Tongue (tissue), 2 donors: ENCODE data around the gene HACL1. TPM values are rescaled to one million over a fixed set of nuclear protein-coding genes. Genes with fewer than 3 reads are reported as not detected.
A peak's percentile ranks its signal among the peaks of the same experiment; 100 is the strongest.
"Not testable (repeated sequence)": the region's sequence is repeated elsewhere in the genome, so short reads cannot be mapped to it uniquely, and the experiment has no call there.

Source experiments
- DNase-seq: peaks from one replicate; pipeline ENCODE4 v3.0.0-alpha.2; 2015
- total RNA-seq: library from RNA; depleted of rRNA; stranded (reverse); fragments of >200 nt; gene quantifications from one replicate; pipeline ENCODE4 v1.2.3, GENCODE V29; 2014

The HACL1 gene
- total RNA-seq, 1 donor from 2014 or later, result 14.0 TPM

GRCh38 chr3:15629860-15630597, 28.7 kb upstream of the HACL1 start:
- DNase-seq, result peak; percentile 89

GRCh38 chr3:15628967-15629366, 27.6 kb upstream of the HACL1 start:
- DNase-seq, result no peak

- no peak for DNase-seq
These were observed 22.4 kb upstream of the HACL1 start for GRCh38 chr3:15623535-15624440.

GRCh38 chr3:15619659-15620464, 18.5 kb upstream of the HACL1 start:
- DNase-seq, result not testable (repeated sequence)

- no peak for DNase-seq
These were observed 14.7 kb upstream of the HACL1 start for GRCh38 chr3:15616053-15616452.

GRCh38 chr3:15614958-15615357, 13.6 kb upstream of the HACL1 start:
- DNase-seq, result no peak

- no peak for DNase-seq
These were observed 10.6 kb upstream of the HACL1 start for GRCh38 chr3:15612001-15612400.

- DNase-seq, result no peak
These were observed 9.6 kb upstream of the HACL1 start for GRCh38 chr3:15611018-15611417.

- no peak for DNase-seq
These were observed 8.9 kb upstream of the HACL1 start for GRCh38 chr3:15610082-15610759.

- DNase-seq, result no peak
These were observed 5.1 kb upstream of the HACL1 start for GRCh38 chr3:15606434-15606891.

GRCh38 chr3:15604584-15604983, 3.2 kb upstream of the HACL1 start:
- not testable (repeated sequence) for DNase-seq

GRCh38 chr3:15602816-15603215, 1.4 kb upstream of the HACL1 start:
- not testable (repeated sequence) for DNase-seq

- no peak for DNase-seq
These were observed 772 bp upstream of the HACL1 start for GRCh38 chr3:15602146-15602536.

GRCh38 chr3:15601046-15601398, 347 bp downstream of the HACL1 start:
- no peak for DNase-seq

GRCh38 chr3:15595955-15596354, 5.4 kb downstream of the HACL1 start:
- DNase-seq, result no peak

GRCh38 chr3:15592968-15593367, 8.4 kb downstream of the HACL1 start:
- DNase-seq, result no peak

- no peak for DNase-seq
These were observed 9.4 kb downstream of the HACL1 start for GRCh38 chr3:15591928-15592327.

- no peak for DNase-seq
These were observed 10.1 kb downstream of the HACL1 start for GRCh38 chr3:15591242-15591641.

GRCh38 chr3:15585111-15585845, 16.1 kb downstream of the HACL1 start:
- no peak for DNase-seq

GRCh38 chr3:15581471-15582394, 19.6 kb downstream of the HACL1 start:
- DNase-seq, result no peak
